CD4-positive, alpha-beta T cell treated with Interleukin-6 at 100 ng/mL for 8 hours (primary cell): ENCODE results near the gene SPRING1.
"Not testable (repeated sequence)": the region's sequence is repeated elsewhere in the genome, so short reads cannot be mapped to it uniquely, and the experiment has no call there.

Experiments used
- DNase-seq: peaks from one replicate; pipeline ENCODE4 v3.0.0-alpha.2; 2020; ENCODE audit warnings: mixed read lengths, low spot score

The SPRING1 gene, protein sequence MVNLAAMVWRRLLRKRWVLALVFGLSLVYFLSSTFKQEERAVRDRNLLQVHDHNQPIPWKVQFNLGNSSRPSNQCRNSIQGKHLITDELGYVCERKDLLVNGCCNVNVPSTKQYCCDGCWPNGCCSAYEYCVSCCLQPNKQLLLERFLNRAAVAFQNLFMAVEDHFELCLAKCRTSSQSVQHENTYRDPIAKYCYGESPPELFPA

DNA sequence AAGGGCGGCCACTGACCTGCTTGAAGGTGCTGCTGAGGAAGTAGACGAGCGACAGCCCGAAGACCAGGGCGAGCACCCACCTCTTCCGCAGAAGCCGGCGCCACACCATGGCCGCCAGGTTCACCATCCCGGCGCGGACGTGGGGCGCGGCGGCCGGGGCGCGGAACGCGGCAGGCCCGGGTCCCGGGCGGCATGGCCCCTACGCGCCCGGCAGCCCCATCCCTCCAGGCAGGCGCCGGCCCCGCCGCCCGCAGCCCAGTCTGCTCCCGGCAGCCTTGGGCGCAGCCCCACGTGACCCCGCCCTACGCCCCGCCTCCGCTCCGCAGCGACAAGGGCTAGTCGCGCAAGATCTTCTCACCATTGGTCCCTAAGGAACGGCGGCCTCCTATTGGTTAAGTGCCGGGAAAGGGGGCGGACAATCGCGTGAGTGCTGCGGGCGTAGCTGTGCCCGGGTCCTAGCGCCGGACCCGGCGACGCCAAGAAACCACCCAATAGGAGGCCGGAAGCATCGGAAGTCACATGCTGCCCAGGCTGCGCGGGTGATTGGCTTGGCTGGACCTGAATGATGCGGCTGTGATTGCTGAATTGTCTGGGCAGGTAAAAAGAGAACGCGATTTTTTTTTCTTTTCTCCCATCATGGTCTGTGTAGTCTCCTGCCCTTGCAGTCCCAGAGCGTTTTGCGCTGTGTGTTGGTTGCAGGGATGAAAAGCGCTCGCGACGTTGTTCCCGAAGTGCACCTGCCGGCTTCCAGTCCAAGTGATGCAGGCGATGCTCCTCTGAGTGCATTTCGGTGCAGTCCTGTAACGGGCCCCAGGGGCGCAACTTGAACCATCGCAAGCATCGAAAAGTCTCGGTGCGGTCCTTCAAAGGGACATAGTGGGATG lies at the start of gene SPRING1, which contains the start of gene RNFT2:
SPRING1 (minus strand) TSS at position 296 of the 884 bp plus-strand sequence; CDS start at position 127, 169 bp downstream.
RNFT2 (plus strand) TSS at position 542 of the 884 bp plus-strand sequence. CDS start 2,183 bp downstream, outside the sequence.
- peak; percentile 99 for DNase-seq

DNA sequence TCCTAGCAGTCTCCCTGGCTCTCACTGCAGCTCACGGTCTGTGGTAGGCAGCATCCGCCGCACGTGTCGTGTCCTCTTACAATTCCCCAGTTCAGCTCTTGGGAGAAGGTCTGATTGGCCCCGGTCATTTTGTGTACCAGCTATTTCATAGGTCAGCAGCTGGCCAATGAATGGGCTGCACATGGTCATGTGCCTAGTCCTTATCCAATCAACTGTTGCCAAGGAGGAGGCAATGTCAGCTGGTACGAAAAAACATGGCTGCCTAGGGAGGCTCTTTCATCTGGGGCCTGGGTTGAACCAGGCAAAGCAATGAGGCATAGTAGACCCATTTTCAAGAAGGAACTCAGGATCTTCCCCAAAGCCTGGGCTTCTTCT lies 46.4 kb upstream of the SPRING1 start:
- no peak for DNase-seq

DNA sequence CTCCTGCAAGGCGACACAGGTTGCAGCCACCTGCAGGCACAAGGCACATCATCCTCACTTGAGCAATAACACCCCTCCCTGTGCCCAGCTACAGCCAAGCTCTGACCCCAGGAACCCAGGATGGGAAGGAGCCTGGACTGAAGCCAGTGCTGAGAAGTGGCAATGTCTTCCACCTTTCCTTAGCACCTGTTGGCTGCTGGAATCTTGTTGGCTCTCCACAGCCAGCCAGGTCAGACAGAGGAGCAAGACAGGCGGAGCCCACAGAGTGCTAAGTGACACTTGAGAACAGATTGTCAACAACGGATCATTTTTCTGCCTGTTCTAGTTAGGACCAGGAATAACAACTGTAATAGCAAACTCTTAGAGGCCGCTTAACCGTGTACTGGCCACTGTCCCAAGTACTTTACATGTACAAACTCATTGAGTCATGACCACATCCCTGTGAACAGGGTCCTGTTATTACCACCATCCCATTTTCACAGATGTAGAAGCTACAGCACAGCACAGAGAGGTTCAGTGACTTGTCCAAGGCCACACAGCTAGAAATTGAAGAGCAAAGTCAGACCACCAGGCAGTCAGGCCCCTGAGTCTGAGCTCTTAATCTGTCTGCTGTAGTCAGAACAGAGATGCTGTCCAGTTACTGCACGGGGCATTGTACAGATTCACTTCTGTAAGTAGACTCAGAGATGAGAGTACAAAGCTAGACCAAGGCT lies 45.8 kb upstream of the SPRING1 start:
- no peak for DNase-seq

DNA sequence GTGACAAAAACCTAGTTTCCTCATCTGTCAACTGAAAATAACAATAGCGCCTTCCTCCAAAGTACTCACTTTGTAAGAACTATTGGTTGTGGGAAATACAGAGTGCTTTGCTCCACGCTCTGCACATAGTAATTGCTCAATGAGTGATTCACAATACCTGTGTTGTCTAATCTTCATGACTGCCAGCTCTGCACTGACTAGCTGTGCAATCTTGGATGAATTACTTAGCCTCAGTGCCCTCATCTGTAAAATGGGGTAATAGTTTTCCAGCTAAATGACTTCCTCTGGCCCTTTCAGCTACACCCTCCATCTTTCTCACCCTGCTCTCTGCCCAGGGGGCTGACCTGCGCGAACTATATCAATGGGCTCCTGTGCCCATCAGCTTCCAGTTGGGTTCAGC lies 43.1 kb upstream of the SPRING1 start:
- DNase-seq, result no peak

DNA sequence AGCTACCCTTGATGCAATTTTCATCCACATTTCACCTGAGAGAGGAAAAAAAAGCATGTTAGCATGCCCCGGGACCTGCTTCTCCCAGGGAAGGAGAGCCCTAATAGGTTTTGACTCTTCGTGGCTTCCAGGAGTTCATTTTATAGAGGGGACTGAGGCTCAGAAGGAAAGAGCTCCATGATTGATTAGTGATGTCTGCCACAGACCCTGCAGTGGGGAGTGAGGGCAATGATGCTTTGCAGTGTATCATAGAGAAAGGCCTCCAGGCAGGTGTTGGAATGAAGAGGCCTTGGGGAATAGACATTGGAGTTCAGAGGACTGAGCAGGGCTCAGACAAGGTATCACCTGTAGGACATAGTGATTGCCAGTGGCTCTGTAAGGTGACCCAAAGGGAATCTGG lies 41.7 kb upstream of the SPRING1 start:
- DNase-seq, result no peak

DNA sequence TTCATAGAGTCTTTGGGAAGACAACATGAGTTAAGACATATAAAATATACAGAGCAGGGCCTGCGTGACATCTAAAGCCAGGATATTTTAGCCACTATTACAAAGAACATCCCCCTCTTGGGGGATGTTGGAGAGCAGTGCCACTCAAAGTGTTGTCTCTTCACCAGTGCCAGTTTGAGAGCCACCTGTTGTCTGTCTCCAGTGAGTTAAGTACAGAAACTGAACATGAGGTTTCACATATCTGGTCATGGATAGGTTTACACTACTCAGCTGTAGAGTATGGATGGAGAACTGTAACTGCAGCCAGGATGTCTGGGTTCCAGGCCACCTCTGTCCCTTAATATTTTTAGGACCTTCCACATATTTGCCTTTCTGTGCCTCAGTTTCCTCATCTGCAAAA lies 39.4 kb upstream of the SPRING1 start:
- no peak for DNase-seq

DNA sequence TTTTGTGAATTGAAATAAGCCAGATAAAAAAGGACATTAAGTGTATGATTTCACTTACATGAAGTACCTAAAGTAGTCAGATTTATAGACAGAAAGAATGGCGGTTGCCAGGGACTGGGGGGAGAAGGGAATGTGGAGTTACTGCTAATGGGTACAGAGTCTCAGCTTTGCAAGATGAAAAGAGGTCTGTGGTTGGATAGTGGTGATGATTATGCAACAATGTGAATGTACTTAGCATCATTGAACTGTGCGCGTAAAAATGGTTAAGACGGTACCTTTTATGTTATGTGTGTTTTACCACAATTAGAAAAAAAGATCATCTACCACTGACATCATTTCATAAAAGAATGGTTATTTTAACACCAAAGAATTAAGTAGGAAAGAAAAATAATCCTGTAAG lies 36.2 kb upstream of the SPRING1 start:
- no peak for DNase-seq

DNA sequence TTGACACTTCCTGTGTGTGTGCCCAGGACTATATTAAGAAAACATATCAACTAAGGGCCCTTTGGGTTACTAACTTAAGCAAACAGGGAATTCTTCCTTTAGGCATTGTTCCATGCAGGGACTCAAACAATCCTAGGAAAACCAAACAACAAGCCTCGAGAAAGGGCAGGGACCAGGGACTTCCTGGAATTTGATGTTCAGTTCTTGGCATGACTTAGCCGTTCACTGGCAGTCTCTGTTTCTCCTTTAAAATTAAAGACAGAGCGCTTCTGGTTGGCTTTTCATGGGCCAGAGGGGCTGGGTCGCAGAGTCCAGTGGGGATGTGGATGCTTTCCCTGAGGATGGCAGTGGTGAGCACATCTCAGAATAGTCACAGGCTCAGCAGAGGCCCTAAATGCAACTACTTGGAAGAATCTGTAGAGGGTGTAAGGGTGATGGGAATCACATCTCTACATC lies 35.4 kb upstream of the SPRING1 start:
- no peak for DNase-seq

DNA sequence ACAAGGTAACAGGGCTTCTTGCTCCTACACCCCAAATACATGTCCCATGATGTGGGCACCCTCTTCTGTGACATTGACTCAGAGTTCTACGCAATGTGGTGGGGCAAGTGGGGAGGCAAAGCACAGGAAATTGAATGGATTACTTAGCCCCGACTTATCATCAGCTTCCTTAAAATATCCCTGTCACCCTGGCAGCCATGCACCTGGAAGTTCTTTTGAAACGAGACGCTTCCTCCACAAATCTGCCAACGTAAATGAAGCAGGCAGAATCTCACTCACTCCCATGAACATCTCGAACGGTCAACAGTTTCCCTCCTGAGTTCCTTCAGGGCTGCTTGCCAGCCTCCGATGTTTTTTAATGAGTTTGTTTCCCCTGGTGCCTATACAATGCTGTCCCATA lies 33.8 kb upstream of the SPRING1 start:
- no peak for DNase-seq

DNA sequence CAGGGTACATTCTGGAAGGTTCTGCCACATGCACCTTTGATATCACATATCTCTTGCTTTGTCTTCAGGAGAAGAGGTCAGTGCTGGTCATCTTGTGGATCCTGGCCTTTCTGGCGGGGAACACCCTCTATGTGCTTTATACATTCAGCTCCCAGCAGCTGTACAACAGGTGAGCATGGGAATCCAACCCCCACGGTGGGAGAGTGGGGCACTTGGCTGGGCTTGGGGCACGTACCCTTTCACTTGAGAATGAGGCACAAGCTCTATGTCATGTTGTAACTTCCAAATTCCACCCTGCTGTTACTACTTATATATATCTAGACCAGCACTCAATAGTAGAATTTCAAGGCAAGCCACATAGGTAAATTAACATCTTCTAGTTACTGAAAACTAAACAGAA lies 28.9 kb upstream of the SPRING1 start:
- DNase-seq, result no peak

DNA sequence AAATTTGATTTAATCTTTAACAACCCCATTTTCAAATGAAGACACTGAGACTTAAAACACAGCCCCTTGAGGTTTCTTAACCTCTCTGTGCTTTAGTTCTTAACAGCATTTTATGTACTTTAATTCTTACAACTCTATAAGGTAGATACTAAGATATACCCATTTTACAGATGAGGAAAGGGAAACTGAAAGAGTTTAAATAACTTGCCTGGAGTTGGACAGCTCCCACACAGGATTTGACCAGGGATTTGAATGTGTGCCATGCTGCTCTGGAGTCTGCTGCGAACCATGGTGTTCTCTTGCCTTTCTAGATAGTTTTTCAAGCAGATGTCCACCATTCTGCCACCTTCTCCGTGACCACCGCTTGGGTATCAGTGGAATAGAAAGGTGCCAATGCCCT lies 28.4 kb upstream of the SPRING1 start:
- no peak for DNase-seq

DNA sequence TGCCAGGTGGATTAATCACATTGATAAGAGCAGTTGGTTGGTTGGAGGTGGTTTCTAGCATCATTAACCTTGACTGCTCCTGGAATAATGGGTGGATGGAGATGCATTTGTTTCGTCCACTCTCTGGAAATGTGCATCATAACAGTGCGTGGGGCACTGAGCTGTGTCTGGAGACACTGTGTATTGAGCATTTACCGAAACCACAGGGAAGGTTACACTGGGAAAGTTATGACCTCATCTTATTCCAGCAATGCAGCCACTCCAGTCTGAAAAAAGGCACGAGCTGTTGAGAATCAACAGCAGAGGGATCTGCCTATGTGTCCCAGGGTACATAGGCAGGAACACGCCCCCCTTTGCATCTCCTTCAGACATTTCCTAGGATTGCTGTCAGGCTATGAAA lies 27.4 kb upstream of the SPRING1 start:
- DNase-seq, result no peak

DNA sequence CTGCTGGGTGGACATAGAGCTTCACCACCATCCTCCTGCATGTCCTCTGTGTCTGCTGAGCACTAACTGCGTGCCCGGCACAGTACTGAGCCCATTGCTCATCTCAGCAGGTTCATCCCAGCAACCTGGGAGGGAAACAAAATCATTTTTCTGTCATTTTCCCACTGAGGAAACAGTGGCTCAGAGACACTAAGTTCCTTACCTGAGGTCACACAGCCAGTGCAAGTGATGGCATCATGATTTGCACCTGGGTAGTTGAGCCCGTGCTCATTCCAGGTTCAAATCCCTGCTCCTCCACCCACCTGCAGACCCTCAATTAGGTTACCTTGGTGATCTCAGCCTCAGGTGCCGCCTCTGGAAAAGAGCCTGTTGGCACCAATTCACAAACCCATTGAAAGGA lies 23.6 kb upstream of the SPRING1 start:
- DNase-seq, result no peak

DNA sequence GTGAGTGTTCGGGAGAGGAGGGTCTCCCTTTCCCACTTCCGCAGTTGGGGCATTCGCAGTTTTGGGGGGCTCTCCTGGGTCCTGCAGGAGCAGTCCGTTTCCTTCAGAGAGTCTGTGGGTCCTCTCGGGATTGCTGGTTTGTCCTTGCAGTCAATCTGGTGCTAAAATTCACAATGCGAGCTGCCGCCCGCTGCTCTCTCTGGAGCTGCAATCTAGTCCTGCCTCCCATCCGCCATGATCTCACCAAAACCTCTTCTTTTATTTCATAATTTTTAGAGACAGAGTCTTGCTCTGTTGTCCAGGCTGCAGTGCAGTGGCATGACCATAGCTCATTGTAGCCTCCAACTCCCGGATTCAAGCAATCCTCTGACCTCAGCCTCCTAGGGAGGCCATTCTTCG lies 22.8 kb upstream of the SPRING1 start:
- no peak for DNase-seq

DNA sequence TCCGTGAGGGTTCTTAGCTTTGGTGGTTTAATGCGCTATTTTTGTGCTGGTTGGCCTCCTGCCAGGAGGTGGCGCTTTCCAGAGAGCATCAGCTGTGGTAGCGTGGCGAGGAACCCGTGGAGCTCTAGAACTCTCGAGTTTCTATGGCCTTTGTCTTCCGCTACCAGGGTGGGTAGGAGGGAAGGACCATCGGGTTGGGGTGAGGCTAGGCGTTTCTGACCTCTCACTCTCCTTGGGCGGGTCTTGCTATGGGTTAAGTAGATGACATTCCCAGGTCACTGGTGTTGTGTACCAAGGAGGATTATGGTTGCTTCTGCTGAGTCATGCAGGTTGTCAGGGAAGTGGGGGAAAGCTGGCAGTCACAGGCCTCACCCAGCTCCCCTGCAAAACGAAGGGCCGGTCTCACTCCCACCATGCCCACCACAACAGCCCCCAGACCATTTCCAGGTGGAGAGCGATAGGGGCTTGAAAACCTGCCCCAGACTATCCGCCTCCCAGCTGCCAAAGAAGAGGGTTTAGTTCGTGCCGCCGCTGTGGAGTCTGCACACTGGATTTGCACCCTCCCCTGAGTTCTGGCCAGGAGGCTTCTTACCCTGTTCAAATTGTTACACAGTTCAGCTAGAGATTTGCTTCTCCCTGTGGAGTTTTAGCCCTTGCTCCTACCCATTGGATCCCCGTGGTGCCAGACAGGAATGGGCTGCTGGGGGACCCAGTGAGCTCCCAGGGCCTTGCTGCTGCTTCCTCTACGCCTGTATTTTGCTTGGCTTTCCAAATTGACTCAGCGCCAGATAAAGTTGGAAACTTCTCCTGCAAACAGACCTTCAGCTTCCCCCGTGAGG lies 22.1 kb upstream of the SPRING1 start:
- no peak for DNase-seq

DNA sequence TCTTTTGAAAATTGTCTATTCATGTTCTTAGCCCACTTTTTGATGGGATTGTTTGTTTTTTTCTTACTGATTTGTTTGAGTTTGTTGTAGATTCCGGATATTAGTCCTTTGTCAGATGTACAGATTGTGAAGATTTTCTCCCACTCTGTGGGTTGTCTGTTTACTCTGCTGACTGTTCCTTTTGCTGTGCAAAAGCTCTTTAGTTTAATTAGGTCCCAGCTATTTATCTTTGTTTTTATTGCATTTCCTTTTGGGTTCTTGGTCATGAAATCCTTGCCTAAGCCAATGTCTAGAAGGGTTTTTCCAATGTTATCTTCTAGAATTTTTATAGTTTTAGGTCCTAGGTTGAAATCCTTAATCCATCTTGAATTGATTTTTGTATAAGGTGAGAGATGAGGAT lies 16.9 kb upstream of the SPRING1 start:
- DNase-seq, result not testable (repeated sequence)

DNA sequence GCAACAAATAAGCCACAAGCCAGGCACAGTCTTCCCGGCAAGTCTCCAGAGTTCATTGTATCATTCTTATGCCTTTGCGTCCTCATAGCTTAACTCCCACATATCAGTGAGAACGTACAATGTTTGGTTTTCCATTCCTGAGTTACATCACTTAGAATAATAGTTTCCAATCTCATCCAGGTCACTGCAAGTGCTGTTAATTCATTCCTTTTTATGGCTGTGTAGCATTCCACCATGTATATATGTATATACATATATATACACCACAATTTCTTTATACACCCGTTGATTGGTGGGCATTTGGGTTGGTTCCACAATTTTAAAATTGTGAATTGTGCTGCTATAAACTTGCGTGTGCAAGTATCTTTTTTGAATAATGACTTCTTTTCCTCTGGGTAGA lies 16.2 kb upstream of the SPRING1 start:
- DNase-seq, result not testable (repeated sequence)

DNA sequence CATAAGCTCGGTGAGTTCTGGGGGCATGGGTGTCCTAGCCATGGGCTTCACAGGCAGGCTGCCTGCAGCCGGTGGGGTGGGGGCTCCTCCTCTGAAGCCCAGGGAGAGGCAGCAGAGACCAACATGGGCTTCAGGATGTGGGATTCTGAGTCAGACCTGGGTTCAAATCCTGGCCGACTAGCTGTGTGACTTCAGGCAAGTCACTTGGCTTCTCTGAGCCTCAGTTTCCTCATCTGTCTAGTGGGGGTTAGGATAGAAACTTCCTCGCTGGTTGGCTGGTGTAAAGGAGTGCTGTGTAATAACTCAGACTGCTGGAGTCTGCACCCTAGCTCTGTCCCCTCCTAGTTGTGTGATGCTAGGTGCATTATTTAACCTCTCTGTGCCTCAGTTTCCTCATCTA lies 12.4 kb upstream of the SPRING1 start:
- no peak for DNase-seq

DNA sequence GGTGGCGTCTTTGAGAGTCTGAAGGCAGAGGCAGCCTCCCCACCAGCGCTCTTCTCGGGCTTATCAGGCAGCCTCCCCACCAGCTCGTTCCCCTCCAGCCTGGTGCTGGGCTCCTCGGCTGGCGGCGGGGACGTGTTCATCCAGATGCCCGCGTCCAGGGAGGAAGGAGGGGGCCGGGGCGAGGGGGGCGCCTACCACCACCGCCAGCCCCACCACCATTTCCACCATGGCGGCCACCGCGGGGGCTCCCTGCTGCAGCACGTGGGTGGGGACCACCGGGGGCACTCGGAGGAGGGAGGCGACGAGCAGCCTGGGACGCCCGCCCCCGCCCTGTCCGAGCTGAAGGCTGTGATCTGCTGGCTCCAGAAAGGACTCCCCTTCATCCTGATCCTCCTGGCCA lies 12.0 kb upstream of the SPRING1 start:
- no peak for DNase-seq

DNA sequence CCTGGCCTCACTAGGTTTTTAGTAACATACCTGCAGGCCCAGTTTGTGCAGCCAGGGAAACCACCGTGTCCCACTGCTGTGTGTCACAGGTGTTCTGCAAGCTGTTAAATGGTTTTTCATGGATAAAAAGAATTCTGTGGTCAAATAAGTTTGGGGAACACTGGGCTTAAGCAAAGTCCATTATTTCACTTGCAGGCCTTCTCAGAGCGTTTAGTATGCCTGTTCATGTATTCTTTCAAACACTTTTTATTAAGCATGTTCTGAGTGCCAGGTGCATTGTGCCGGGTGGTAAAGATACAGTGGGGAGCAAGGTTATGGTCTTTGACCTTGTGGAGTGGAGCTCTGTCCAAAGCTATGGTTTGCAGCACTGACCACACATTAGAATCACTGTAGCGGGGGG lies 7.7 kb upstream of the SPRING1 start:
- no peak for DNase-seq

DNA sequence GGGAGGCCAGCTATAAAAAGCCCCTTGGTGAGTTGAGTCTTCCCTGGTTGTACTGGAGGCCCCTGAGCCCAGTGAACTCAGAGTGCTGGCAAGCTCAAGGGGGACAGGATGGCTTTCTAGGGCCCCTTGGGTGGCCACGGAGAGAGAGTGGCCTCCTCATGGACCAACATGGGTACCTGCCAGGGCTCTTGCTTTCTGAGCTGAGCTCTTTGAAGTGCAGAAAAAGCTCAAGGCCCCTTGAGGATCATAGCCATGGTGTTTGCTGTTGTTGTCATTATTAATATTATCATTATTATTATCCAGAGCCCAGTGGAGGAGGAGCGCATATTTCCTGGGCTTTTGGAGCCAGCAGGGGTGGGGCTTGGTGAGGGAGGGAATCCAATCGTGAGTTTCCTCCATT lies 6.9 kb upstream of the SPRING1 start:
- no peak for DNase-seq

DNA sequence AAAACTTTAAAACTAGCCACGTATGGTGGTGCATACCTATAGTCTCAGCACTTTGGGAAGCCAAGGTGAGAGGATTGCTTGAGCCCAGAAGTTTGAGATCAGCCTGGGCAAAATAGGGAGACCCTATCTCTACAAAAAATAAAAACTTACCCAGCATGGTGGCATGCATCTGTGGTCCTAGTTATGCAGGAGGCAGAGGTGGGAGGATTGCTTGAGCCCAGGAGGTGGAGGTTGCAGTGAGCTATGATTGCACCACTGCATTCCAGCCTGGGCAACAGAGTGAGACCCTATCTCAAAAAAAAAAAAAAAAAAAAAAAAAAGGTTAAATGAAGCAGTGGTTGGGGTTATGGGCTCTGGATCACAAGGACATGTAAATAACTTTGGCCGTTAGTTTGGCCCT lies 4.9 kb upstream of the SPRING1 start:
- DNase-seq, result not testable (repeated sequence)
